HG03432 (cell line): ENCODE measurements around the gene GCDH.
"Not testable (repeated sequence)": the region's sequence is repeated elsewhere in the genome, so short reads cannot be mapped to it uniquely, and the experiment has no call there.

Experiments
- ATAC-seq: cut with Tn5 transposase; IDR thresholded peaks from one replicate; pipeline ENCODE4 v1.9.1; 2021; ENCODE audit warnings: mild to moderate bottlenecking, moderate library complexity; ENCODE audit not compliant: unreplicated experiment

GCDH gene

DNA sequence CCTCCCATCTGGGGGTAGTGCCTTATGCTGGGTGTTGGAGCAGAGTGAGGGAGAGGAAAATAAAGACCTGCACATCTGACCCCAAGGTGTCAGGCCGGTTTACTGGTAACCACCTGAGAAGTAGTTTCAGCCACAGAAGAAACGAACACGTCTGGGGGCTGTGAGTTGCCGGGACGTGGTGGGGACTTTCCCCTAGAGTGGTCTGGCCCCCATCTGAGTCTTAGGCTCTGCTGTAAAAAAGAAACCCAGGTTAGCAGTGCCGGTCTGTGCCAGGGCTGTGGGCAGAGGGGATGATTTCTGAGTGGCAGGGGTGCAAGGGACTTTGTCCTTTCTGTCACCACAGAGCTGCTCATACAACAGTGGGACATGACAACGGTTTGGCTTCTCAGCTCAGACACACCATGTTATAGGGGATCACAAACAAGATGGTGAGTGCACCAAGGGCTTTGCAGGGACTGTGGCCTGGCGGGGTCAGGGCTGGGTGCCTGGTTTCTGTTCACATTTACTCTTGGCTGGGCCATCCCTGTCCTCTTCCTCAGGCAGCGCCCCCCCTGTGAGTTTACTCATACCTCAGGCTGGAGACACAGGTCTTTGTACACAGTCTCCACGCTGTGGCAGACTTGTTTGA is 9.0 kb downstream of the GCDH start:
- ATAC-seq = peak; percentile 76

DNA sequence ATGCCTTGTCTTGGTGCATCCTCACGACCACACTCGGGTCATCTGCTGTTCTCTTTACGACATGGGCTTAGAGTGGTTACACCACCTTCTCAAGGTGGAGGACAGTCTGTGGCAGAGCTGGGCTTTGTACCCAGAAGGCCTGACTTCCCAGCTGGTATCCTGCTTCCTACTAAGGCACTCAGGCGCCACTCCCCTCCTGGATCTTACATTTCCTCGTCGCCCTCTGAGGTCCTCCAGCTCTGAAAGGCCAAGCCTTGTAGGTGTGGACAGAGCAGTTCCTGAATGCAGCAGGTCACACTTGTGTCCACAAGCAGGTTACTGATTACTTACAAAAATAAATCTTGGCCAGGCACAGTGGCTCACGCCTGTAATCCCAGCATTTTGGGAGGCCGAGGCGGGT is 16.2 kb downstream of the GCDH start:
- ATAC-seq = no peak

DNA sequence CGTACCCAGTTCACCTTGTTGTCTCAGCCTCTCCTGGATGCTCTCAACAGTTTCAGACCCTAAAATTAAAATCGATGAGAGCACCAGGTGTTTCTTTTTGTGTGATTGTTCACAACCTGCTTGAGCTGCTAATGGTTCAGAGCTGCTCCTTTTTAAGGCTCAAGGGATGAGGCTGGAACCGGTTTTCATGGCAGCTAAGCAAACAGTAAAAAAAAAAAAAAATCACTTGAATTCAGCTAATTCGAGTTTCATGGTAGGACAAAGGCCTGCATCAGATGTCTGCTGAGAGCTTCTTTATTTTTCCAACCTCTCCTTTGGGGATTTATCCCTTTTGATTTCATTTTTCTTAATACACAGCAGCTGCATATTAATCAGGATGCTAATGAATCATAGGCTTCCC is 21.6 kb downstream of the GCDH start:
- ATAC-seq = no peak

DNA sequence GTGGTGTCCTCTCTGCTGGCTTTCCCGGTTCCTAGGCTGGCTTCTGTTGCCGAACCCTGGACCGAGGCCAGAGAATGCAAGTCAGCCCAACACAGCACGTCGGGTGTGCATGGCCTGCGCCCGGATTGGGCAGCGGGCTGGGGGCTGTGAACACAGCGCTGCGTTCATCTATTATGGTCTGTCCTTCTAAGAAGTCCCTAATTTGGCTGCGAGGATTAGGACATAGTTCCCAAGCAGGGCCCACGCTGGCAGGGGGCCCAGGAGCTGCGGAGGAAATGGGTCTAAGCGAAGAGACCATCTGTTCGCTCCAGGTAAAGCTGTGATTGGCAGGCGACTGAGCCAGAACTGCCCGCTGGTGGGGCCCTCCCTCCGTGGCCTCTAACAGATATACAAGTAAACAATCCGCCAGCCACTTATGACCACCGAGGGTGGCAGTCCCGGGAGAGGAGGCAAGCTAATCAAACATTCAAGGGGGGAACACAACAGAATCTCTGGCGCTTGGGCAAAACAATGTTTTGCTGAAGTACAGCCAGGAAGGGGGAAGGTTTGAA is 22.1 kb downstream of the GCDH start:
- no peak for ATAC-seq

GRCh38 chr19:12913851-12914690 is 23.1 kb downstream of the GCDH start:
- no peak for ATAC-seq

- not testable (repeated sequence) for ATAC-seq
Measured at GRCh38 chr19:12915860-12916259, 24.9 kb downstream of the GCDH start.

DNA sequence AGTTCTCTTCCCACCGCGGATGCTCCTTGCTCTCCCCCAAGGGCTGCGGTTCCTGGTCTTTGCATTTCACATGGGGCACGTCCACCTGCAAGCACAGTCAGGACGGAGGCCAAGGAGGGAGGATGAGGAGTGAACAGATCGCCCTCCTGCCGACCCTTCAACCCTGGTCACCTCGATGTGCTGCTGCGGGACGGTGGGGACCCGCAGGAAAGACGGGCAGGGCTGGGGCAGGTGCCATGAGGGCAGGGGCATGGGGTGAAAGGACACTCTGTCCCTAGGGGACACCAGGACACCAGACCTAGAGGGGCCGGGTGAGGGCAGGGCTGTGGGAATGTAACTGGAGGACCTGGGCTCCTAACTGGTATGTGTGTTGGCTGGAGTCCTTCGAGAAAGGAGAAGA is 27.3 kb downstream of the GCDH start:
- ATAC-seq = no peak

- ATAC-seq = no peak
Measured at GRCh38 chr19:12921047-12921446, 30.1 kb downstream of the GCDH start.

GRCh38 chr19:12922959-12923358 is 32.0 kb downstream of the GCDH start:
- no peak for ATAC-seq

DNA sequence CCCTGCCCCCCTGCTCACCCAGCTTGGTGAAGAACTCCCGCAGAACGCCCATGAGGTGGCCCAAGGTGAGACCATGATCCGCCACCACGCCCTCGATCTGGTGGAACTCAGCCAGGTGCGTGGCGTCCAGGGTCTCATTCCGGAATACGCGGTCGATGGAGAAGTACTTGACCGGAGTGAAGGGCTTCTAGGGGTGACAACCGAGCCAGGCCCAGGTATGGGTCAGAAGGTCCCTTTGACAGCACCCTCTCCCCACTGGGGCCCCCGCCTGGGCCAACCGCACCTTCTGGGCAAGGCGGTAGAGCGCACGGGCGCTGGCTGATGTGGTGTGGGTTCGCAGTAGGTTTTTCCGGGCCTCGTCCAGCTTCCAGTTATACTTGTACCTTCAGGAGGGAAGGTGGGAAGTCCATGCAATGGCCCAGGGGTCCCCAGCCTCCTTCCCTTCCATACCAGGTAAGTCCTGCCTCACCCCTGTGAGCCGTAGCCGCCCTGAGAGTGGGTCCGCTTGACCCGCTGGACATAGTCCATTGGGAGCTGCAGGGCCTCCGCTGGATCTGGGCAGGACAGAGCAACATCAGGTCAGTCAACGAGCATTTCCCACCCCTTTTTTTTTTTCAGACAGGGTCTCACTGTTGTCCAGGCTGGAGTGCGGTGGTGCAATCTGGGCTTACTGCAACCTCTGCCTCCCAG is 33.8 kb downstream of the GCDH start:
- ATAC-seq = no peak

DNA sequence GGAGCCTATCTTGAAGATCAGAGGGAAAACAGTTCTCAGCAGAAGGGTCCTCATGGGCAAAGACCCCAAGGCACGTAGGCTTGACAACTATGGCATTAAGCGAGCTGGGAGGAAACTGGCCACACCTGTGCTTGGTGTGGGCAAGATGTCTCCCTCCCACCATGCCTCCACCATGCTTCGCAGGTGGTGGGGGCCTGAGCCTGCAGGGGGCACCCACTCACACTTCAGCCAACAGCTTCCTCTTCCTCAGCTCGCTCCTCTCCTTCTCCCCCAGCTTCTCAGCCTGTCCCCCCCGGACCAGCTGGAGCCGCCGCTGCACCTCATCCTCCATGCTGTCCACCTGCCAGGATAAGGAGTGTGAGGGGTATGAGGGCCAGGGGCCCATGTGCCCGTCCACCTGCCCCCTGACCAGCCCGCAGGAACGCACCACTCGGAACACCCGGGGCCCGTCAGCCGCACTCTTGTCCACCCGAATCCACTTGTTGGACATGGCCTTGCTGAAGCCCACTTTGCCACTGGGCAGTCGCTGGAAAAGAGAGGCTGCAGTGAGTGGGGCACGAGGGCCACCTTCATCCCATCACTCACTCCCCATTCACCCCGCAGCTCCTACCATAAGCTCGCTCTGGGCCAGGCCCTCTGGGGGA is 39.2 kb downstream of the GCDH start:
- ATAC-seq = no peak

GRCh38 chr19:12932392-12933286 is 41.7 kb downstream of the GCDH start:
- ATAC-seq = no peak

GRCh38 chr19:12933287-12934072 is 42.5 kb downstream of the GCDH start, which contains the start of gene FARSA:
Gene FARSA (minus strand): TSS chr19:12933711. CDS start chr19:12933696, 15 bp downstream.
- peak; percentile 46 for ATAC-seq

GRCh38 chr19:12935071-12935470 is 44.1 kb downstream of the GCDH start:
- ATAC-seq = no peak

DNA sequence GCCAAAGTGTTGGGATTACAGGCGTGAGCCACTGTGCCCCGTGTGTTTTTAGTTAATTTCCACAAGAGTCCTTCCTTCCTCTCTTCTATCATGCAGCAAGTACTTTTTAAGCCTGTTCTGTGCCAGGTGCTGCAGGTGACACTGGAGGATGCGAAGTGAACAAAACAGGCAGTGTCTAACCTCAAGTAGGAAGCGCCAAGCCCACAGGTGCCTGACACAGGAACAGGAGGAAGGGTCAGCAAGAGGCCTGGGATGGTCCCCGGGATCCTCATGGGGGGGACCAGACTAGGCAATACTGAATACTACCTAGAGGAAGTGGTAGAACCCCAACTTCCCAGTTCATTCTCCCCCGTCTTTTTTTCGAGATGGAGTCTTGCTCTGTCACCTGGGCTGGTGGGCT is 45.6 kb downstream of the GCDH start:
- ATAC-seq = no peak

- no peak for ATAC-seq
Measured at GRCh38 chr19:12937093-12937926, 46.4 kb downstream of the GCDH start.

- ATAC-seq = peak; percentile 80
Measured at GRCh38 chr19:12937927-12938778, 47.2 kb downstream of the GCDH start, which contains the start of gene CALR. Gene CALR (plus strand): TSS chr19:12938609. CDS start chr19:12938680, 71 bp downstream.
